GM23338 (cell line): Measurements from ENCODE around the gene POLD3. TPM values are rescaled to one million over a fixed set of nuclear protein-coding genes. Genes with fewer than 3 reads are reported as not detected.

Experiments used
- ATAC-seq: fragments of 200-7000 bp; cut with Tn5 transposase; 3 replicates; pipeline ENCODE4 v1.9.1; 2020
- DNase-seq: peaks from one replicate; pipeline ENCODE4 v3.0.0-alpha.2; 2015; ENCODE audit warnings: low spot score
- H2AFZ ChIP-seq: fragments of 200-600 bp; sonication (generic); 2 replicates; pipeline ENCODE4 v1.8.0; 2016; ENCODE audit warnings: antibody characterized with exemption, mild to moderate bottlenecking, moderate library complexity
- H3F3A ChIP-seq: fragments of 200-600 bp; sonication (generic); replicated peaks from 2 replicates; pipeline ENCODE4 v1.8.0; 2017; ENCODE audit warnings: antibody characterized with exemption, mixed run types, low read depth
- H3K27ac ChIP-seq: fragments of 200-600 bp; sonication (generic); 2 replicates; pipeline ENCODE4 v1.6.1; 2016; ENCODE audit warnings: low read depth
- H3K27me3 ChIP-seq: fragments of 200-600 bp; sonication (generic); 2 replicates; pipeline ENCODE4 v1.8.0; 2016; ENCODE audit warnings: mild to moderate bottlenecking, mixed run types, moderate library complexity; ENCODE audit not compliant: insufficient read depth
- H3K36me3 ChIP-seq: fragments of 200-600 bp; sonication (generic); 2 replicates; pipeline ENCODE4 v1.8.0; 2016; ENCODE audit warnings: mild to moderate bottlenecking; ENCODE audit not compliant: insufficient read depth
- H3K4me1 ChIP-seq: fragments of 200-600 bp; sonication (generic); 2 replicates; pipeline ENCODE4 v1.8.0; 2016; ENCODE audit warnings: mild to moderate bottlenecking, moderate library complexity; ENCODE audit not compliant: insufficient read depth
- H3K4me2 ChIP-seq: fragments of 200-600 bp; sonication (generic); 2 replicates; pipeline ENCODE4 v1.7.1; 2017; ENCODE audit warnings: mixed run types
- H3K4me3 ChIP-seq: fragments of 200-600 bp; sonication (generic); 2 replicates; pipeline ENCODE4 v1.6.1; 2016; ENCODE audit warnings: mixed run types
- H3K79me2 ChIP-seq: fragments of 200-600 bp; sonication (generic); replicated peaks from 2 replicates; pipeline ENCODE4 v1.8.0; 2017; ENCODE audit warnings: mild to moderate bottlenecking; ENCODE audit not compliant: insufficient read depth
- H3K9me2 ChIP-seq: fragments of 200-600 bp; sonication (generic); 2 replicates; pipeline ENCODE4 v1.8.0; 2017; ENCODE audit not compliant: insufficient read depth
- H4K20me1 ChIP-seq: fragments of 200-600 bp; sonication (generic); replicated peaks from 2 replicates; pipeline ENCODE4 v1.8.0; 2017; ENCODE audit warnings: mild to moderate bottlenecking; ENCODE audit not compliant: insufficient read depth
- H3K27ac Mint-ChIP-seq: 2 replicates; pipeline ENCODE4 v1.8.0; 2020; ENCODE audit warnings: inconsistent platforms, mild to moderate bottlenecking, moderate library complexity, mixed read lengths
- H3K27me3 Mint-ChIP-seq: 3 replicates; pipeline ENCODE4 v1.8.0; 2022; ENCODE audit warnings: low read depth, mild to moderate bottlenecking, moderate library complexity, mixed read lengths, inconsistent platforms; ENCODE audit not compliant: insufficient read depth, poor library complexity
- H3K36me3 Mint-ChIP-seq: 3 replicates; pipeline ENCODE4 v1.8.0; 2021; ENCODE audit warnings: low read depth, mild to moderate bottlenecking, inconsistent platforms, moderate library complexity, mixed read lengths
- H3K4me1 Mint-ChIP-seq: 3 replicates; pipeline ENCODE4 v1.8.0; 2020; ENCODE audit warnings: mild to moderate bottlenecking, inconsistent platforms, mixed read lengths
- H3K4me3 Mint-ChIP-seq: 3 replicates; pipeline ENCODE4 v1.8.0; 2021; ENCODE audit warnings: moderate library complexity, mild to moderate bottlenecking, inconsistent platforms, mixed read lengths
- H3K9me3 Mint-ChIP-seq: 3 replicates; pipeline ENCODE4 v1.8.0; 2020; ENCODE audit warnings: moderate library complexity, mild to moderate bottlenecking, inconsistent platforms, mixed read lengths
- CREB1 ChIP-seq: fragments of 250-450 bp; sonication (Bioruptor Pico); IDR thresholded peaks from 2 replicates; pipeline ENCODE4 v1.5.0; 2020; ENCODE audit warnings: low read depth, mild to moderate bottlenecking, moderate library complexity
- CTCF ChIP-seq, 2 experiments: fragments of 200-600 bp in 1 of 2; sonication (generic) in 1 of 2; conservative IDR thresholded peaks; 2 replicates each; pipeline versions ENCODE4 v1.5.1 to v1.6.1; 2016 to 2017; ENCODE audit warnings: antibody characterized with exemption in 2 of 2, low read depth in 2 of 2, mild to moderate bottlenecking in 2 of 2, moderate library complexity in 1 of 2
- ETS1 ChIP-seq: IDR thresholded peaks from 2 replicates; pipeline ENCODE4 v1.6.1; 2016; ENCODE audit warnings: antibody characterized with exemption
- EZH2 ChIP-seq: fragments of 200-600 bp; sonication (generic); IDR thresholded peaks from one replicate; pipeline ENCODE4 v1.8.0; 2017; ENCODE audit warnings: antibody characterized with exemption, mild to moderate bottlenecking, low read depth; ENCODE audit not compliant: unreplicated experiment
- EZH2phosphoT487 ChIP-seq: fragments of 200-600 bp; sonication (generic); IDR thresholded peaks from one replicate; pipeline ENCODE4 v1.8.1; 2018; ENCODE audit warnings: antibody characterized with exemption; ENCODE audit not compliant: unreplicated experiment
- JUNB ChIP-seq: IDR thresholded peaks from one replicate; pipeline ENCODE4 v1.6.1; 2016; ENCODE audit warnings: antibody characterized with exemption; ENCODE audit not compliant: unreplicated experiment
- NANOG ChIP-seq: IDR thresholded peaks from 2 replicates; pipeline ENCODE4 v1.6.1; 2016; ENCODE audit warnings: antibody characterized with exemption, borderline replicate concordance
- POLR2AphosphoS5 ChIP-seq: IDR thresholded peaks from 2 replicates; pipeline ENCODE4 v1.6.1; 2016; ENCODE audit warnings: antibody characterized with exemption, low read depth
- REST ChIP-seq: IDR thresholded peaks from one replicate; pipeline ENCODE4 v1.6.1; 2018; ENCODE audit warnings: antibody characterized with exemption; ENCODE audit not compliant: unreplicated experiment
- STAT1 ChIP-seq: IDR thresholded peaks from one replicate; pipeline ENCODE4 v1.6.1; 2016; ENCODE audit warnings: antibody characterized with exemption; ENCODE audit not compliant: unreplicated experiment
- ZNF114 ChIP-seq: fragments of 250-450 bp; sonication (Bioruptor Pico); IDR thresholded peaks from 2 replicates; pipeline ENCODE4 v1.5.0; 2020; ENCODE audit warnings: mild to moderate bottlenecking, moderate library complexity
- ZNF331 ChIP-seq: fragments of 250-450 bp; sonication (Bioruptor Pico); IDR thresholded peaks from 2 replicates; pipeline ENCODE4 v1.5.0; 2020; ENCODE audit warnings: low read depth, mild to moderate bottlenecking, moderate library complexity
- ZNF462 ChIP-seq: fragments of 250-450 bp; sonication (Bioruptor Pico); IDR thresholded peaks from 2 replicates; pipeline ENCODE4 v1.5.0; 2020; ENCODE audit warnings: mild to moderate bottlenecking, moderate library complexity
- polyA plus RNA-seq: library from polyadenylated mRNA; unstranded; fragments of >200 nt; fragmentation: Nextera tagmentation; extraction: Ambion mirVana; gene quantifications from 2 replicates; pipeline ENCODE4 v1.2.1, GENCODE V29; 2016
- total RNA-seq: library from RNA; depleted of rRNA; stranded (reverse); fragments of >200 nt; shearing (Covaris generic); gene quantifications from 2 replicates; pipeline ENCODE4 v1.2.3, GENCODE V29; 2014

The POLD3 gene
- total and polyA plus RNA-seq, 2 experiments from 2014 or later, result 21.9 to 50.1 TPM

- TF ChIP-seq REST, result no peak
- TF ChIP-seq ZNF114, result no peak
- no peak for TF ChIP-seq EZH2
- no peak for TF ChIP-seq CREB1 (CRISPR knock-in tag)
- TF ChIP-seq CTCF (conservative IDR thresholded peaks at IDR 0.05; ENCODE audit: low read depth in 2 of 2), result no peak
- no peak for TF ChIP-seq EZH2phosphoT487
- TF ChIP-seq NANOG, result no peak
- no peak for TF ChIP-seq ZNF462
- no peak for TF ChIP-seq STAT1
- TF ChIP-seq ZNF331 (CRISPR knock-in tag), result no peak
- TF ChIP-seq ETS1, result no peak
- no peak for TF ChIP-seq POLR2AphosphoS5
- TF ChIP-seq JUNB, result no peak
- ATAC-seq, result no peak
- Mint-ChIP-seq H3K27me3 (no peaks in the 10 kb centered on the region), H3K36me3 (peaks cover 28% of the 10 kb centered on the region), H3K4me1 (no peaks in the 10 kb centered on the region), H3K9me3 (no peaks in the 10 kb centered on the region), H3K27ac (no peak overlapping the region), H3K4me3 (no peak overlapping the region)
- Histone ChIP-seq H3K27me3 (no peaks in the 10 kb centered on the region), H3K4me3 (no peak overlapping the region), H3F3A (no peaks in the 10 kb centered on the region), H3K36me3 (peaks cover 3% of the 10 kb centered on the region), H2AFZ (no peak overlapping the region), H3K79me2 (no peaks in the 10 kb centered on the region), H3K27ac (no peak overlapping the region), H3K9me2 (no peaks in the 10 kb centered on the region), H3K4me1 (no peaks in the 10 kb centered on the region), H3K4me2 (no peak overlapping the region), H4K20me1 (0 out of 2 replicates have a peak, but pooled peaks cover 3% of the 10 kb centered on the region)
- DNase-seq, result no peak
Measured at GRCh38 chr11:74636630-74637184, 44.3 kb downstream of the POLD3 start.
